ENCODE measurements around the gene SPTB.

The SPTB gene

DNA sequence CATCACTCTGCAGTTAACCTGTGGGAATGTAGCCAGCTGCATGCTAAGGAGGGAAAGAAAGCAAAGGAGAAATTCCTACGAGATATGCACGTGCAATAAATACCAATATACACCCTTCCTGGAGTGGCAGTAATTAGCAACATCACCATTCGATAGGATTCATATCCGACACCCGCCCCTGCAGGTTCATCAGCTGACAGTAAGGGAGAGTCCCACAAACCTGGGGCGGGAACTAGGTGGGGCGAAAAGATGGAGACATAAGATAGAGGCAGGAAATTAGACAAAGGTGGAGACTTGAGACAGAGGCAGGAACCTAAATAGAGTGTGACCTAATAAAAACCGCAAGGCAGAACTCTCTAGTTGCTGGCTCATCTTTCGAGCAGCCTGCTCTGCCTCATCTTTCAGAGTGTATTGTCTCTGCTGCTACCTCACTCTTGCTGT lies 123.9 kb downstream of the SPTB start:
- peak; percentile 5 to 42 for DNase-seq (ENCODE audit: low read depth in 2 of 2, low spot score in 1 of 2)

DNA sequence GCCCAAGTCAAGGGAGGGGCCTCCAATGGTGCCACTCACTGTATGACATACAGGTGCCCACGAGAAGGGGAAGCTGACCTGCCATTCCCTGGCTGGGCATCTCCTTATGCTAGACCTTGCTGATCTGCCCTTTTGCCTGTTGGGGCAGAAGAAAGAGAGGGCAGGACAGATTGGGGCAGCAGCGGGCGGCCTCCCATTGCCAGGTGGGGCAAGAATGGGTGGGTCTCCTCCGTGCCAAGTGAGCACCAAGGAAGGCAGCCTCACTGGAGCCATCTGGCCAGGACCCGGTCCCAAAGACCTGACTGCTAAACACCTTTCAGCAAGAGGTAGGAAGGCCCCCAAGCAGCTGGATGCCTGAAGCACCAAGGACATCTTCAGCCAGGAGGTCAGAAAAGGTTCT lies 125.0 kb downstream of the SPTB start:
- no peak for DNase-seq (ENCODE audit: low read depth in 2 of 2, low spot score in 1 of 2)

DNA sequence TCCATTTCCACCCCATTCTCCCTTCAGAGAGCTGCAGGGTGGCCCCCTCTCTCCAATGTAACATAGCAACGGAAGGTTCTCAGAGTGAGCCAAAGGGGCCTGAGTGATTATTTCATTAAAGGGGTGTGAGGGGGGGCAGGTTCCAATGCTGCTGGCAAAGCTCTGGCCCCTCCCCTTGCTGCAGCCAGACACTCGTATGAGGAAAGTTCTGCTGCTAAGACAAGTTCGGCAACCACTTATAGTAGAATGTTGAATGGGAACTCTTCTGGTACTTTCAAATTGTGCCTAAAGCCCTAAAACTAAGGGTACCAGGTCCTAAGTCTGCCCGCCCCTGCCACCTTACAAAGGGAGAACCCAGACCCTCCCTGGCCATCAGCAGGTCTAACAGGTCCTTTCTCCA lies 125.7 kb downstream of the SPTB start:
- DNase-seq (ENCODE audit: low read depth in 2 of 2, low spot score in 1 of 2) = no peak

DNA sequence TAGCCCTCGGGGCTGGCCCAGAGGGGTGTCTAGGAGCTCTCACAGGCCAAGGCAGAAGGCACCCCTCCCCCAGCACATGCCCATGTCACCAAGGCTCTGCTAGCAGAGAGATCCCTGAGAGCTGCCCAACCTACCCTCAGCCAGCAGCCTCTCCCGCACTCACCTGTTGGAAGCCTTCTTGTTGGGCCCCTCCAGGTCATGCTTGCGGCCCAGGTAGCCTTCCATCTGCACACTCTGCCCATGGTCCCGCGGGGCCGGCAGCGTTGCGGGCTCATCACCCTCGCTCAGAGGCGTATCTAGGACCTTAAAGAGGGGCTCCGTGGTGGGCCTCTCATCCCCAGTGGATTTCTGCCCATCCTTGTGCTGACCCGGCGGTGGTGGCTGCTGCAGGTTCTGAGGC lies 126.3 kb downstream of the SPTB start:
- no peak for DNase-seq (ENCODE audit: low read depth in 2 of 2, low spot score in 1 of 2)

DNA sequence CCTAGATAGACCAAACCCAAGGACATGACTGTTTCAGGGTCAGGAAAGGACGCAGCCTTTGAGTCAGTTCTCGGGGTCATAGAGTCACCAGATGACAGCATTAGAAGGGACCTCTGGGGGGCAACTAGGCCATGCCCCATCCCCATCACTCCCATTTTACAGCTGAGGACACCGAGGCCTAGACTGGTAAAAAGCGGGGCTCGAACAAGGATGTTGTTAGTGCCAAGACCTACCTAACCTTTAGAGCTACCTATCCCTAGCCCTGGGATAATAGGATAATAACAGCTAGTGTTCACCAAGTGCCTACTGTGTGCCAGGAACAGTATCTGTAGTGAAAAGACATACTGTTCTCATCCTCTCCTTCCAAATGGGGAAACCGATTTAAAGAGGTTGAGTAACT lies 126.8 kb downstream of the SPTB start:
- no peak for DNase-seq (ENCODE audit: low read depth in 2 of 2, low spot score in 1 of 2)

DNA sequence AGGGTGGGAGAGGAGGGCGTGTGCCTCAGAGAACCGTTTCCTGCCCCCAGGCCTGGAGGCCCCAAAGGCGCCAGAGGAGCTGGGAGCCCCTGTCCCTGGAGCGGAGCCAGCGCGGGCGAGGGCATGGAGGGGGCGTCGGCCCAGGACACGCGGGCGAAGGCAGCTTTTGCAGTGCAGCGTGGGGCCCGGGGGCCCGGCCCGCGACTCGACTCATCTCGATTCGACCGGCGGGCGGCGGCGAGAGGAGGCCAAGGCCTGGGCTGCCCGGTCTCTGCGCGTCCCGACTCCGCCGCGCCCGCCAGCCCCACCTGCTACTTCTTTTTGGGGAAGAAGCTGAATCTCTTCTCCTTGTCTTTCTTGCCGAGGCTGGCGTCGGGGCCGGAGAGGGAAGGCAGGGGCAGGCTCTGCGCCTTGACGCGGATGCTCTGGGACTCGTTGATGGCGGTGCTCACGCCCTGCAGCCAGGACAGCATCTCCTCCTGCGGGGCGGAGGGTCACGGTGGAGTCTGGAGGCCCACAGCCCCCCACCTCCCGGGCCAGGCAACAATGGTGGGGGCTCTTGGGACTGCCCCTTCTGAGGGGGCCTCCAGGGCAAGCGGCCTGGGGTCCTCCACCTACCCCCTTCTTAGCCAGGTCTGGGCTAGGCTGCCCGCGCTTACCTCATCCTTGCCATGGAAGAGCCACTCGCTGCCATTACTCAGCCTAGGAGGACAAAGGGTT lies 130.6 kb downstream of the SPTB start:
- no peak for DNase-seq (ENCODE audit: low read depth in 2 of 2, low spot score in 1 of 2)

GRCh38 chr14:64748521-64748920 lies 131.2 kb downstream of the SPTB start:
- no peak for DNase-seq (ENCODE audit: low read depth in 2 of 2, low spot score in 1 of 2)

GRCh38 chr14:64747327-64747726 lies 132.4 kb downstream of the SPTB start:
- DNase-seq (ENCODE audit: low read depth in 2 of 2, low spot score in 1 of 2) = no peak

- DNase-seq (ENCODE audit: low read depth in 2 of 2, low spot score in 1 of 2) = no peak
Measured at GRCh38 chr14:64746298-64747250, 133.1 kb downstream of the SPTB start.

- no peak for DNase-seq (ENCODE audit: low read depth in 2 of 2, low spot score in 1 of 2)
Measured at GRCh38 chr14:64745511-64746091, 134.1 kb downstream of the SPTB start.

- no peak for DNase-seq (ENCODE audit: low read depth in 2 of 2, low spot score in 1 of 2)
Measured at GRCh38 chr14:64743061-64743460, 136.6 kb downstream of the SPTB start.

DNA sequence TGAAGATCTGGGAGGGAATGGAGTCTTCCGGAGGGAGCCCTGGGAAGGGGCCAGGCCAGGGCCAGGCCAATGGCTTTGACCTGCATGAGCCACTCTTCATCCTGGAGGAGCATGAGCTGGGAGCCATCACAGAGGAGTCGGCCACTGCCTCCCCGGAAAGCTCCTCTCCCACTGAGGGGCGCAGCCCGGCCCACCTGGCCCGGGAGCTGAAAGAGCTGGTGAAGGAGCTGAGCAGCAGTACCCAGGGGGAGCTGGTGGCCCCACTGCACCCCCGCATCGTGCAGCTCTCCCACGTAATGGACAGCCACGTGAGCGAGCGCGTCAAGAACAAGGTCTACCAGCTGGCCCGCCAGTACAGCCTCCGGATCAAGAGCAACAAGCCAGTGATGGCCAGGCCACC lies 137.7 kb downstream of the SPTB start:
- DNase-seq (ENCODE audit: low read depth in 2 of 2, low spot score in 1 of 2) = no peak

GRCh38 chr14:64741200-64741599 lies 138.5 kb downstream of the SPTB start:
- no peak for DNase-seq (ENCODE audit: low read depth in 2 of 2, low spot score in 1 of 2)

DNA sequence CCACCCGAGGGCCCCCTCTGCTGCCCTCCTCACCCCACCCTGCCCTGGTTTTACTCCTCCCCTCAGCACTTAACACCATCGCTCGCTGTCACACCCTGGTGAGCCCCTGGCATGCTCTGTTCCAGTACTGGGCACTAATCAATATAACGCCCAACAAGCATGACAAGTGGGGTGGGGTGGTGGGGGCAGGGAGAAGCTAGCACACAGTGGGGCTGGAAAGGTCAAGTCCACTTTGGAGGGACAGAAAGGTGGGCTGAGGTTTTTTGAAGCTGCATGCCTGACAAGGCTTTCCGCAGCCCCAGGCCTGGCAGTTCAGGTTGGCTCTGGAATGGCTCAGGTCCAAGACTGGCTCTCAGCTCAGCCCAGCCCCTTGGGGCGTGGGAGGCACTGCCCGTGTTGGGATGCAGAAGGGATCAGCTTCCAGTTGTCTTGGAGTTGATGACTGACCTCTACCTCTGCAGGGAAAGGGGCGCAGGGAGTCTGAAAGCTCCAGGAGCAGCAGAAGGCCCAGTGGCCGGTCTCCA lies 141.4 kb downstream of the SPTB start:
- no peak for DNase-seq (ENCODE audit: low read depth in 2 of 2, low spot score in 1 of 2)

- no peak for DNase-seq (ENCODE audit: low read depth in 2 of 2, low spot score in 1 of 2)
Measured at GRCh38 chr14:64737391-64738280, 142.1 kb downstream of the SPTB start.

DNA sequence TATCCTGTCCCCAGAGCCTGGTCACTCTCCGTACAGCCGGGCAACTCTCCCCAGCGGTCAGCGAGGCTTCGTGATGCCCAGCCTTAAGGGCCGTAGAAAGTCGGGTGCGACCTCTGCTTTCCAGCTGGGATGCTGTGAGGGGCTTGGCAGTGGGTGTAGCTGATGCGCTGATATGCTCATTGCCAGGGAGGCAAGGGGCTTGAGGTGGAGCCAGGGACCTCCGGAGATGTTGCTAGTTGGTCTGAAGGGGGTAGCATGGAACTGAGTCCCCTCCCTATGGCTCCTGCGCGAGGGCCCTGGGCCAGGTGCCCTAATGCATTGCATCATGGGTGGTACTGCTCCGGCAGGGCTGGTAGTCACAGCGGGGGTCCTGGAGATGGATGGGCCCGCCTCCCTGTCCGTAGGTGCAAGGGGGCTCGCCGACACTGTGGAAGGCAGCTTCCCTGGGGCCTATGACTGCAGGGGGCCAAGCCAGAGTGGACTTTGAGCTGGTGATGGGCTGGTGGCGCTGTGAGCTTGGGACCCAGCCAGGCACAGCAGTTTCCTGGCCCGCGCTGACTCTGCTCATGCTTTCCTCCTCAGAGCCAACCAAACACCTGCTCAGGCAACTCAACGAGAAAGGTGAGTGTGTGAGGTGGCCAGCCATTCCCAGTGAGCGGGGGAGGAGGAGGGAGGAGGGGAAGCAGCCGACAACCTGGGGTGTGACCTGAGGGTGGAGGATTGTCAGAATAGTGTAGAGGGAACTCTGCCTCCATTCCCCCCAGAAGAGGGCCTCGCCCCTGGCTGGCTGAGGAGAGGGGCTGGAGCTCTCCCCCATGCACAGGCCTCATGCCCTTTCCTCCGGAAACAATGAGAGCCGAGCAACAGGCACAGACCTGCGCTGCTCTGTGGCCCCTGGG lies 143.2 kb downstream of the SPTB start:
- no peak for DNase-seq (ENCODE audit: low read depth in 2 of 2, low spot score in 1 of 2)

- no peak for DNase-seq (ENCODE audit: low read depth in 2 of 2, low spot score in 1 of 2)
Measured at GRCh38 chr14:64734990-64735389, 144.7 kb downstream of the SPTB start.

DNA sequence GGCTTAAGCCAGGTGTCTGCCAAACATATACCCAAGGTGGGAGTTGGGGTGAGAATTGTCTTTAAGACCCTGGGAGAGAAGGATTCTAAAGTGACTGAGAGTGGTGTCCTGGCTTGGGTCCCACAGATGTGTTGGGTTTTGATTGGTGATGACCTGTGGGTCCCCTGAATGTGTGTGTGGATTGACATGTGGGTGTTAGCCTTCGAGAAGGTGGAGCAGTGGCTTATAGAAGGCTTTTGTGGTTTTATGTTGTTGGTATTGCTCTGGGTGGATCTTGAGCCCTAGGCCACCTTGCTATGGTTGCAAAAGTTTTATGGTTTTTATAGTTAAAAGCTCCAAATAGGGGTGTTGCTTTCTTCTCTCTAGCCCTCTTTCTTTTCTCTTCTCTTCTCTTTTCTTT lies 145.8 kb downstream of the SPTB start:
- no peak for DNase-seq (ENCODE audit: low read depth in 2 of 2, low spot score in 1 of 2)

DNA sequence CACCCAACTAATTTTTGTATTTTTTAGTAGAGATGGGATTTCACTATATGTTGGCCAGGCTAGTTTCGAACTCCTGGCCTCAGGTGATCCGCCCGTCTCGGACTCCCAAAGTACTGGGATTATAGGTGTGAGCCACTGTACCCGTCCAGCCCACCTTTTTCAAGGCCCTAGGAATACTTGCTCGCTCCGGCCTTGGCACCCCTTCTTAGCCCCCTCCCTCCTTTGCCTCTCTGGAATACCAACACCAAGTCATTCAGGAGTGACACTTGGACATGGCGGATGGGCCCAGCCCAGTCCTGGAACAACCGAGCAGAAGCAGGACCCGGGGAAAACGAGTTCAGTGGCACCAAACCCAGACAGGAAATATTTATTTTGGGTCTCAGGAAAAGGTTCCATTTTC lies 146.4 kb downstream of the SPTB start:
- DNase-seq (ENCODE audit: low read depth in 2 of 2, low spot score in 1 of 2) = no peak

All from stimulated activated CD8-positive, alpha-beta memory T cell treated with anti-CD3 and anti-CD28 coated beads, Interleukin-4, amount 100 ng/mL, for 1 hour (primary cell).